Measurements from ENCODE around the gene WNK2. TPM values are rescaled to one million over a fixed set of nuclear protein-coding genes. Genes with fewer than 3 reads are reported as not detected.

WNK2 gene
- total and polyA plus RNA-seq, 2 donors (not counting 3 experiments of a cell fraction or from before 2014, with no cell fraction given), result not detected

DNA sequence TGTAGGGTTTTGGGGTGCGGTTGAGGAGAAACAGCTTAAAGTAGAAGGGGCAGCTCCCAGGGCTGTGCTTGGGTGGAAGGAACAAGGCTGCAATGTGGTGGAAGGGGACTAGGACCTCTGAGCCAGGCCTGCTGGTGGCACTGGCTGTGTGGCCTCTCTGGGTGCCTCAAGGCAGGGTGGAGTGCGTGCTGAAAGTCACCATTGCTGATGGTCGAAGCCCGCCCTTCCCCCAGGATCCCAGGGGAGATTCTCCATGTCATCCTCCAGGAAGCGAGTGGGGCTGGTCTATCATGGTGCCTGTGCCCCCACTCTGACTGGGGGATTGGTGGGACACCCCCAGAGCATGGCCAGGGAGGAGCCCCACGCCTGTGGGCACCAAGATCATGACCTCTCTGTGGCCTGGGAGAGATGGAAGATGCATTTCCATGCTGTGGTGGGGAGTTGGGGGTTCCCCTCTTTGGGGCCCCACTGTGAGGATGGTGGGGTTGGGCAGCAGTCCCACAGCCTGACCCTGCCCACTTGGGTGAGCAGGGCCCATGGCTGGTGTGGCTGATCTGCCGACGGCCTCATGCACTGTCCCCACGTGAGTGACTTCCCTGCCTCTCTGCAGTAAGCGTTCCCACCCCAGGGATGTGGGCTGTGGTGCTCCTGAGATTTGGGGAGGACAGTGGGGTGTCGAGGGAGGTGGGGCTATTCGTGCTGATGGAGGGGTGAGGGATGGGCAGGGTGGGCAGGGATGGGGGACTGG is 25.8 kb downstream of the WNK2 start:
- intact Hi-C loops (cut with micrococcal nuclease) (no loop called here), dilution Hi-C loops (cut with MboI; ENCODE audit: extremely low pct_ligation_motif_present, low sequenced_read_pairs) (no loop called here)
- POLR2A ChIA-PET, result no interaction called here
- no TSS peak for BruUV-seq (replicated peaks)
- Histone ChIP-seq H3K9me1 (replicated peaks; ENCODE audit: control insufficient read depth, extremely low read depth, insufficient read depth, low read length) (no peaks in the 10 kb centered on the region), H3K4me1 (ENCODE audit: control insufficient read depth, extremely low read depth, insufficient read depth, low read length) (no peaks in the 10 kb centered on the region), H3K9me3 (replicated peaks; ENCODE audit: control insufficient read depth, insufficient read depth, low read length) (no peaks in the 10 kb centered on the region), H3K9ac (replicated peaks; ENCODE audit: extremely low read depth, insufficient read depth, low read length) (no peak overlapping the region), H4K20me1 (replicated peaks; ENCODE audit: control insufficient read depth, extremely low read depth, insufficient read depth, low read length) (no peaks in the 10 kb centered on the region), H2AFZ (ENCODE audit: low read depth, low read length) (no peak overlapping the region), H3K27me3 (ENCODE audit: control insufficient read depth in 2 of 2, insufficient read depth in 2 of 2, low read length in 2 of 2) (no peaks in the 10 kb centered on the region), H3K4me2 (ENCODE audit: insufficient read depth, low read length) (no peak overlapping the region), H3K79me2 (ENCODE audit: control insufficient read depth, insufficient read depth, low read length) (no peaks in the 10 kb centered on the region), H3K27ac (ENCODE audit: insufficient read depth, low read depth, low read length) (no peak overlapping the region), H3K4me3 (replicated peaks in 1 of 3; ENCODE audit: insufficient read depth in 1 of 3, low read depth in 1 of 3, low read length in 3 of 3) (no peak overlapping the region), H3K36me3 (ENCODE audit: control insufficient read depth in 2 of 2, extremely low read depth in 1 of 2, insufficient read depth in 2 of 2, low read length in 2 of 2) (no peaks in the 10 kb centered on the region)
- CTCF ChIA-PET, result no interaction called here
- TF ChIP-seq EZH2 (IDR thresholded peaks at IDR 0.05; ENCODE audit: borderline replicate concordance, low read depth, low read length, severe bottlenecking), result no peak
- TF ChIP-seq POLR2A (IDR thresholded peaks at IDR 0.05; ENCODE audit: low read depth, low read length), result no peak
- no peak for TF ChIP-seq FOS (IDR thresholded peaks at IDR 0.05; ENCODE audit: borderline replicate concordance, insufficient read depth, low read length)
- no peak for TF ChIP-seq JUN (IDR thresholded peaks at IDR 0.05; ENCODE audit: borderline replicate concordance, insufficient read depth, insufficient read length, low read depth)
- TF ChIP-seq GATA2 (IDR thresholded peaks at IDR 0.05; ENCODE audit: insufficient read depth, insufficient read length, low read depth, low read length), result no peak
- TF ChIP-seq MYC (IDR thresholded peaks at IDR 0.05; ENCODE audit: low read depth, low read length), result no peak
- TF ChIP-seq, protein P1, sequence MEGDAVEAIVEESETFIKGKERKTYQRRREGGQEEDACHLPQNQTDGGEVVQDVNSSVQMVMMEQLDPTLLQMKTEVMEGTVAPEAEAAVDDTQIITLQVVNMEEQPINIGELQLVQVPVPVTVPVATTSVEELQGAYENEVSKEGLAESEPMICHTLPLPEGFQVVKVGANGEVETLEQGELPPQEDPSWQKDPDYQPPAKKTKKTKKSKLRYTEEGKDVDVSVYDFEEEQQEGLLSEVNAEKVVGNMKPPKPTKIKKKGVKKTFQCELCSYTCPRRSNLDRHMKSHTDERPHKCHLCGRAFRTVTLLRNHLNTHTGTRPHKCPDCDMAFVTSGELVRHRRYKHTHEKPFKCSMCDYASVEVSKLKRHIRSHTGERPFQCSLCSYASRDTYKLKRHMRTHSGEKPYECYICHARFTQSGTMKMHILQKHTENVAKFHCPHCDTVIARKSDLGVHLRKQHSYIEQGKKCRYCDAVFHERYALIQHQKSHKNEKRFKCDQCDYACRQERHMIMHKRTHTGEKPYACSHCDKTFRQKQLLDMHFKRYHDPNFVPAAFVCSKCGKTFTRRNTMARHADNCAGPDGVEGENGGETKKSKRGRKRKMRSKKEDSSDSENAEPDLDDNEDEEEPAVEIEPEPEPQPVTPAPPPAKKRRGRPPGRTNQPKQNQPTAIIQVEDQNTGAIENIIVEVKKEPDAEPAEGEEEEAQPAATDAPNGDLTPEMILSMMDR (IDR thresholded peaks at IDR 0.05; ENCODE audit: extremely low read depth in 1 of 2, insufficient read depth in 1 of 2, low read depth in 1 of 2, low read length in 2 of 2), result no peak
- TF ChIP-seq, protein P2, sequence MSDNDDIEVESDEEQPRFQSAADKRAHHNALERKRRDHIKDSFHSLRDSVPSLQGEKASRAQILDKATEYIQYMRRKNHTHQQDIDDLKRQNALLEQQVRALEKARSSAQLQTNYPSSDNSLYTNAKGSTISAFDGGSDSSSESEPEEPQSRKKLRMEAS (IDR thresholded peaks at IDR 0.05; ENCODE audit: insufficient read depth, insufficient read length), result no peak
- TF ChIP-seq POLR2AphosphoS5 (IDR thresholded peaks at IDR 0.05; ENCODE audit: insufficient read depth, low read depth, low read length), result no peak
- DNase-seq (ENCODE audit: low read depth, low spot score) (no peak), FAIRE-seq (no peak)

Measured in endothelial cell of umbilical vein (primary cell).